Stimulated activated CD4-positive, alpha-beta T cell treated with anti-CD3 and anti-CD28 coated beads, Interleukin-1b, Interleukin-23, amount 100 ng/mL, for 1 hour (primary cell): ENCODE data around the gene SHC4.
"Not testable (repeated sequence)": the region's sequence is repeated elsewhere in the genome, so short reads cannot be mapped to it uniquely, and the experiment has no call there.

Experiments used
- DNase-seq, 2 donors: peaks; one replicate each; pipeline ENCODE4 v3.0.0-alpha.2; 2020; ENCODE audit warnings: low read depth in 2 of 2

The SHC4 gene

DNA sequence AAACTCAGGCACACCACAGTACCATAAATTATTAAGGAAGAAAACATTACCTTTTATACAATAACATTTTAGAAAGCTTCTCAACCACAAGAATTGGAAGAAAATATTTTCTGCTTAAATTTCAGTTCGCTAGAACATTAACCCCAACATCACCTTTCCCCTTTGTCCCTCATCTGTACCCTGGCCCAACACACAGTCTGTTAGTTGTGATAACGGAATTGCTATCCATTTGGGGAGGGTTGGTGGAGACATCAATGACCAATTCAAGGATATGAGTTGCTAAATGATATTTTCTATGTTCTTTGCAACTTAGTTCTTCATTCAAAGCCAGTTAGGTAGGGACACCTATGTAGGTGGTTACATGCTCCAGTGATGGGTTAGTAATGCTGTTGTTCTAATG lies 80.0 kb downstream of the SHC4 start:
- DNase-seq: no peak

DNA sequence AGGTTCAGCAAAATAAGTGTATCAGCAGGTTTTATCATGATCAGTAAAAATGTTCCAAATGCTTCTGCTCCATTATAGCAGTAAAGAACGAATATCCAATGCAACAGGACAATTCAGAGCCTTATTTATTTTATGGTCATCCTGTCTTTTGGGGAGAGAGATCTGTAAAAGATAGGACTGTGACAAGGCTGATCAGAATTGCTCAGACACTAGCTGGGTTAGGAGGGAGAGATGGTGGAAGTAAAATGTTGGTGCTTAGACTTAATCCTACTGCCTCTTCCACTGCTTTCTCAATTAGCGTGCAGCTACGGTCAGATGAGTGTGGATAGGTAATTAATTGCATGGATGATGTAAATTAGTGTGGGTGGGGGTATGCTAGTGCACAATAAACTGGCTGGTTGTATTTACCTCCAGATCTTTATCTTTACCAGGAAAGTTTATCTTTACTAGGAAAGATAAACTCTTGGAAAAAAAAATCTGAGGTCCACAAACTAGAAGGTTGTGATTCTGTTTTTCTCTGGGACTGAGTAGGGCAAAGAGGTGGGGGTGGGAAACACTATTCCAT lies 83.6 kb downstream of the SHC4 start:
- no peak for DNase-seq

DNA sequence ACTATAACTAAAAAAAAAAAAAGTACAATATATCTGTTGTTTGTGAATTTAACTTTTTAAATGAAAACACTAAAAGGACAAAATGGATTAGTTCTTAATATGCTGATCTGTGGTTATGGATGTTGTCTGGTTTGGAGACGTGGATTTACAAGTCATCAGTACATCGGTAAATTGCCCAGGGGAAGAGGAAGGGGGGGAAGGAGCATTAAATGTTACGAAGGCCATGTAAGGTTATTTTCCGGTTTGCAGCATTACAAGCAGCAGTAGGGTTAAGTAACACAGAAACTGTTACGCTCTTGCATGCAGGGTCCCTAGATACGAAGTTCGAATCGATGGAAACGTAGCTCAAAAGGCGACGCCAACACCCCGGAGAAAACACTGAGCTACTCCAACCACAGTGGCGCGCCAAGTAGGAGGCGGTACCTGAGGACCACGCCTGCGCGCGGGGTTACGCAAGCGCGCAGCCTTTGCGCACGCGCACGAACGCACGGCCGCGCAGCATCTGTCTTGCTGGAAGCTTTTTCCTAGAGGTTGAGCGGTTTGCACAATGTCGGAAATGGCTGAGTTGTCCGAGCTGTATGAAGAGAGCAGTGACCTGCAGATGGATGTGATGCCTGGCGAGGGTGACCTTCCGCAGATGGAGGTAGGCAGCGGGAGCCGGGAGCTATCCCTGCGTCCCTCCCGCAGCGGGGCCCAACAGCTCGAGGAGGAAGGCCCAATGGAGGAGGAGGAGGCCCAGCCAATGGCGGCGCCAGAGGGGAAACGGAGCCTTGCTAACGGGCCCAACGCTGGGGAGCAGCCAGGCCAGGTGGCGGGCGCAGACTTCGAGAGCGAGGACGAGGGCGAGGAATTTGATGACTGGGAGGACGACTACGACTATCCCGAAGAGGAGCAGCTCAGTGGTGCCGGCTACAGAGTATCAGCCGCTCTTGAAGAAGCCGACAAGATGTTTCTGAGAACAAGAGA lies 85.8 kb downstream of the SHC4 start, which contains the start of gene EID1:
Gene EID1 (plus strand): TSS at position 505 of the 966 bp plus-strand sequence. CDS start 43 bp downstream, at position 548.
- peak; percentile 78 to 79 for DNase-seq

GRCh38 chr15:48876057-48876456 lies 87.7 kb downstream of the SHC4 start:
- DNase-seq: no peak

- no peak for DNase-seq
These were observed 88.3 kb downstream of the SHC4 start for GRCh38 chr15:48875241-48875960.

DNA sequence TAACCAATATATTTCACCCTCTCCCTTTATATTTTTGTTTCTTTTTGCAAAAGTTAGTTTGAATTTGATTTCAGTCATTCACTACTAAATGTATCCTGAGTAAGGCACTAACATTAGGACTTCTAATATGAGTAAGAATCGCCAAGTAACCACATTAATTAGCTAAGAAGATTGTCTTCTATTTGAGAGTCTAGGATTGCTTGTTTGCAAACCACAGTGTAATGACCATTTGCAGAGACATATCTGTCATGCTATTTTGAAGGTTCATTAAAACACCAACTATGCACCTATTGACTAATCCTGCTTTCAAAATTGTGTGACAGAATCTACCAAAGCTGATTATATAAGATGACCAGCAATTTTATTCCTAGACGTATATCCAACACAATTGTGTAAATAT lies 91.1 kb downstream of the SHC4 start:
- no peak for DNase-seq

DNA sequence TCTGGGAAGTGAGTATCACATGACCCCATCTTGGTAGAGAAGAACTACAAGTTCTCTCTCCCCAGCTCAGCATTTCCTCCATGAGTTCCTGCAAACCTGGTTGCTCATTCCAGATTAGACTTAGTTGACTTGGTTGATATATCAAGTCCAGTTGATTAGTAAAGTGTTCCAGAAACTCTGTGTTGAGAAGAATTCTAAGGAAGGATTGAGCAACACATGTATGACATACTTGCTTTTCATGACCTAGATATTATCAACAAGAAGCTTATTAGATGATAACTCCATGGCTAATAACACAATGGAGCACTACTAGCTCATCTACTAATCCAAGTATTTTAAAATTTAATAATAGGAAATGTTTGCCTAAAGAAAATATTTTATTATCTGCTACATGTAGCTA lies 92.2 kb downstream of the SHC4 start:
- no peak for DNase-seq

- no peak for DNase-seq
These were observed 93.8 kb downstream of the SHC4 start for GRCh38 chr15:48869966-48870365.

- no peak for DNase-seq
These were observed 95.2 kb downstream of the SHC4 start for GRCh38 chr15:48868536-48868935.

- no peak for DNase-seq
These were observed 95.7 kb downstream of the SHC4 start for GRCh38 chr15:48868023-48868422.

- DNase-seq: no peak
These were observed 97.6 kb downstream of the SHC4 start for GRCh38 chr15:48866141-48866563.

DNA sequence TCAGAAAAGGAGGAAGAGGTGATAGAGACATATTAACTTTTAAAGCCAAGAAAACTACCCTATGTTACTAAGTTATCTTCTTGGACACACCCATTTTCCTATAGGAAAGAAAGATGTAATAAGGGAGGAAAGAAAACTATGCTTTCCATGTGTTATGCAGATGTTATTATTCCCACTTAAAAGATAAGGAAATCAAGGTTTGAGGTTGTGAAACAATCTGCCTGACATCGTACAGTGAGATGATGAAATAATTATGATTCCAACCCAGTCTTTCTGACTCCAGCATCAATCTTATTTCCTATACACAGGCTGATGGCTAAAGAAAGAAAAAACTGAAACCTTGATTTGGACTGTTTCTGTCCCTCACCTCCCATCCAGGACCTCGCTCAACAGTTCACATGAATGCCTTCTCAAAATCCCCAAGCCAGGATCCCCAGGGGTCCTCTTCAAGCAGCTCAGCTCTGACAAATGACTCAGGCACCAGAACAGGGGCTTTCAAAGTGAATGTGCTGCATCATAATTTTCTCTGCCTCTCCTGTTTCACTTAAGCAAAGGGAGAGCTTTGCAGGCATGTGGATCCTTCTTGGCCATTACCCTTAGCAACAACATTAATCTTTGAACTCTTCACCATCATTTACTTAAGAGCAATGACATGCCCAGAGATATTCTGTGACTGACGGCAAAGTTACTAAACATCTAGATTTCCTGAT lies 98.2 kb downstream of the SHC4 start:
- no peak for DNase-seq

DNA sequence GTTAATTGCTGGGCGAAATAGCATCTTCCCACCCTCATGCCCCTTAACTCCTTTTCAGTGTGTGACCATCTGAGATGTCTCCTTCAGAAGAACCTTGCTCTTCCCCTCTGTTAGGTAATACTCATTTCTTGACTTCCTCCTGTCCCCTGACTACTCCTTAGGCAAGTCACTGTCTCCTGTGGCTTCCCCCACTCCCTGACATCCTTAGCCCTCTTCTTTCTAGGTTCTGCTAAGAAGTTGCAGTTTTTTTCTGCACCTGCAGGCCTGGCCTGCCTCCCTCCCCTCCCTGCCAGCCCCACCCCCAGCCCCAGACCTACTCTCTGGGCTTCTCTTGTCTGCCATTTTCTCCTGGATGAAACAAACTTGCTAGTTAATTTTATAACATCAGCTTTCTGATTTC lies 101.0 kb downstream of the SHC4 start:
- no peak for DNase-seq

DNA sequence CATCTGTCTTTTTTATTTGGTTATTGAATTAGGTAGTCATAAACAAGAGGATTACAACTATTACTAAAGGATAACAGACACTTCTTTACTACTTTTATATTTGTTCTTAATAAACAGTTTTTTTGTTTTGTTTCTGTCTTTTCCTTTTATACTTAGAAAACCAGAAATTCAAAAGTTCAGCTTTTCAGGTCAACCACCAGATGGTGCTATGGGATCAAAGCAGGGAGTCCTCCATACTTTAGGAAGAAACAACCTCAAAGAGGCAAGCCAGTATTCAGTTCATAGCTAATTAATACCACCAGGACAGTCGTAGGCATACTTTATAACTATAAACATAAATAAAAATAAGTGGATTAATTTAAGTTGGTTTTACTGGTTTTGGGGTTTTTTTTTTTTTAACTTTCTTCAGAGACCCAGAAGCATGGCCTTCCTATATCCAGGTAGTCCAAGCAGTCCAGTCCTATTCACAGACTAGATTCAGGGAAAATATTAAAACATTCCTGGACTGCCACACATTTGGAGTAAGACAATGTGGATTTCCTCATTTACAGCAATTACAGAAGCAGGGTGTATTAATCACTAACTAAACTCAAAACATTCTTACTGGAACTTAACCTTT lies 101.8 kb downstream of the SHC4 start:
- peak in 1 of 2 donors; percentile 21 for DNase-seq

- DNase-seq: no peak
These were observed 104.3 kb downstream of the SHC4 start for GRCh38 chr15:48859426-48859825.

DNA sequence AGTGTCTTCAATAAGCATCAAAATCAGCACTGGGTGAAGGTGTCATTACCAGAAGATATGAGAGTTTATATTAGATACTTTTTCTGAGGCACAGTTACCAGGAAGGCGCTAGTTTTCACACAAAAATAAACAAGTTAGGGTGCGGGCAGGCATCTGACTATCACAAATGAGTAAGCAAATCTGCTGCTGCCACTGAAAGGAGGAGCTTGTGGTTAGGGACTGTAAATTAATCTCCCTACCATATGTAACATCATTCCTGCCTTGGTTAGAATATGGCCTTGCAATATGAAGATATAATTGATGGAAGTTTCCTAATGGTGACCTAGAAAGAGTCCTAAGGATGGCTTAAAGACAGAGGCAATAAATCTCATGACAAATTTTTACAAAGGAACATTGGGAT lies 105.3 kb downstream of the SHC4 start:
- no peak for DNase-seq

DNA sequence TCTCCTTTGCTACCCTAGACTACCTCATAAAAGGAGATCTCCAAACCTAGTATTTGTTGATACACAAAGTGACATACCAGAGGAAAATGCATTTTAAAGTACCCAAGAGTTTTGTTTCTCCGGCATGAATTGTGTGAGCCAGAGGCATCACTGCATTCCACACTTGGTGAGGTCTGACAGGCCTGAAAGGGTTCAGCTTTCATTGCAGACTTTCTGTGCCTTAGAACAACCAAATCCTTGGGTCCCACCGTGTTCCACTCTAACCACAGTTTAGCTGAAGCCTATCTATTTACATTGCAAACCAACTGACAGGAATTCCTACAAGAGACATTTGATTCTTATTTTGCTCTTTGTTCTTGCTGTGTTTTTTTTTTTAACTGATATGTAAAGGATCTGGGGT lies 106.8 kb downstream of the SHC4 start:
- DNase-seq: no peak

DNA sequence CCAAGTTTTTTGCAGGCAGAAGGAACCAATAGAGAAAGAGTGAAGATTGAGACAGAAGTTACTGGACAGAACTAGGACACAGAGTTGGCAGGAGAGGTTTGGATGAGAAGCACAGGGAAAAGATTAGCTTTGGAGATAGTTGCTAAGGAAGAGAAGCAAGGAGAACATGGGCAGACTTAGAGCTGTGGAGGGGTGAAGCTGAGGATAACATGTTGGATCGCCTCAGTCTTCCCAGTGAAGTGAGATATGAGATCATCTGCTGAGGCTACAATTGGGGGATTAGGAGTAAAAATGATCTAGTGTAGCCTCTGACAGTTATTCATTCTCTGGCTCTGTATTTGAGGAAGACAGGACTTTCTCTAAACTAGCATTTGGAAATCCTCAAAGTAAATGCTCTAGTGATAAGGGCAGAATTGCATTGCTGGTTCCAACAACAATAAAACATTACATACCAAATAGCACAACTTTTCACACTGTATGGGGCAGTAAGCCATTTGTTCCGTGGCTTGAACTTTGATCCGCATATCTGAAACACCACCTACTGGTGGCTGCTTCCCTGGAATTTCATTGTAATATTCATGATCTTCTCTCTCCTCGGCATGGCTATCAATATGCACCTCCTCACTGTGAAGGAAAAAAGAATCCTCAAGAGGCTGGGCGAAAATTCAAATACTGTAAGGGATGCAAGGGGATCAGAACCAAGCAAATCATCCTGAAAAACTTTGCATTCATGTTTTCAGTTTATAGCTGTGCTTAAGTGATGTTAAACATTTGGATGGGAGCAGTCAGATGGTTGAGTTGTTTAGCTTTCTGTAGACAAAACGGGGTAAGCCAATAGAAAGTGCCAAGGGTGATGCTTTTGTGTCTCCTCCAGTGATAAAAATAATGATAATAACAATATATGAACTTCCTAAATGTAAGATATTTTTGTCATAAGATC lies 107.9 kb downstream of the SHC4 start:
- DNase-seq: no peak

- not testable (repeated sequence) for DNase-seq
These were observed 109.3 kb downstream of the SHC4 start for GRCh38 chr15:48854434-48854833.

- DNase-seq: no peak
These were observed 111.8 kb downstream of the SHC4 start for GRCh38 chr15:48851956-48852355.
